Psoas muscle (tissue), 8 donors: Measurements from ENCODE around the gene BEST2. TPM values are rescaled to one million over a fixed set of nuclear protein-coding genes. Genes with fewer than 3 reads are reported as not detected.

Experiments used
- ATAC-seq, 4 donors: fragments of 200-7000 bp; cut with Tn5 transposase; one replicate each; pipeline ENCODE4 v1.9.1; 2020; ENCODE audit warnings: moderate library complexity in 3 of 4, mild to moderate bottlenecking in 2 of 4
- DNase-seq, 2 donors: peaks; one replicate each; pipeline ENCODE4 v3.0.0-alpha.2; 2020
- H3K27ac ChIP-seq: fragments of 200-600 bp; one replicate; pipeline ENCODE4 v1.8.0; 2022
- H3K27me3 ChIP-seq, 3 donors: fragments of 200-600 bp in 1 of 3; one replicate each; pipeline versions ENCODE4 v1.6.1 to v1.8.0; 2013 to 2022; ENCODE audit warnings: low read length in 2 of 3, mild to moderate bottlenecking in 2 of 3, moderate library complexity in 1 of 3; ENCODE audit not compliant: insufficient read depth in 3 of 3
- H3K36me3 ChIP-seq, 2 donors: fragments of 200-600 bp in 1 of 2; one replicate each; pipeline versions ENCODE4 v1.6.1 to v1.8.0; 2013 to 2022; ENCODE audit warnings: low read depth in 1 of 2, mild to moderate bottlenecking in 1 of 2, moderate library complexity in 1 of 2; ENCODE audit not compliant: insufficient read depth in 1 of 2
- H3K4me1 ChIP-seq: fragments of 200-600 bp; one replicate; pipeline ENCODE4 v1.8.0; 2022
- H3K4me3 ChIP-seq: fragments of 200-600 bp; one replicate; pipeline ENCODE4 v1.8.0; 2022; ENCODE audit warnings: mild to moderate bottlenecking
- H3K9me3 ChIP-seq: fragments of 200-600 bp; one replicate; pipeline ENCODE4 v1.8.0; 2022
- WGBS, 3 donors: extraction: QIAGEN DNeasy Blood & Tissue Kit; methylation state at CpG; one replicate each; pipeline versions ENCODE4 v1.1.6 to v1.1.7; 2013; 5-methylcytosine and 5-hydroxymethylcytosine counted together
- intact Hi-C, 2 donors: fragments of 100-400 bp; cut with DNase I; formaldehyde crosslinking; loops; one replicate each; pipeline versions ENCODE4 v1.11.0 to v1.14.2; 2022
- polyA plus RNA-seq, 3 donors: library from polyadenylated mRNA; stranded (reverse); fragments of 200-250 nt; gene quantifications; one replicate each; pipeline ENCODE4 v1.2.3, GENCODE V29; 2013
- total RNA-seq, 4 donors: library from RNA; stranded (reverse); fragmentation: NEBNext Ultra II Directional in 2 of 4; extraction: Animal tissue kit (Norgen Biotek cat#: 25700) in 2 of 4; gene quantifications; one replicate each; pipeline versions ENCODE4 v1.2.1 to v1.2.4, GENCODE V29; 2021 to 2023
- TF ChIP-seq, protein P1 (sequence below): fragments of 200-600 bp; IDR thresholded peaks from one replicate; pipeline ENCODE4 v1.8.0; 2022; ENCODE audit warnings: antibody characterized with exemption
- donor health status: healthy with polysubstance abuse.
- donor health status: DM: no; HTN: no; CAD: no; lungs with moderate emphysema.
- donor health status: Bipolar disorder and iron deficiency.
- donor health status: healthy.
- donor health status: DM: yes; HTN: yes; CAD: no.
- donor health status: DM: no; HTN: no; CAD: no.
- donor health status: DM: no; HTN: no; CAD: no.
- donor health status: DM: yes; HTN: yes; CAD: no.

BEST2 gene
- total and polyA plus RNA-seq, 7 donors, result 0.04 to 0.37 (median 0.08) TPM; not detected in 4

DNA sequence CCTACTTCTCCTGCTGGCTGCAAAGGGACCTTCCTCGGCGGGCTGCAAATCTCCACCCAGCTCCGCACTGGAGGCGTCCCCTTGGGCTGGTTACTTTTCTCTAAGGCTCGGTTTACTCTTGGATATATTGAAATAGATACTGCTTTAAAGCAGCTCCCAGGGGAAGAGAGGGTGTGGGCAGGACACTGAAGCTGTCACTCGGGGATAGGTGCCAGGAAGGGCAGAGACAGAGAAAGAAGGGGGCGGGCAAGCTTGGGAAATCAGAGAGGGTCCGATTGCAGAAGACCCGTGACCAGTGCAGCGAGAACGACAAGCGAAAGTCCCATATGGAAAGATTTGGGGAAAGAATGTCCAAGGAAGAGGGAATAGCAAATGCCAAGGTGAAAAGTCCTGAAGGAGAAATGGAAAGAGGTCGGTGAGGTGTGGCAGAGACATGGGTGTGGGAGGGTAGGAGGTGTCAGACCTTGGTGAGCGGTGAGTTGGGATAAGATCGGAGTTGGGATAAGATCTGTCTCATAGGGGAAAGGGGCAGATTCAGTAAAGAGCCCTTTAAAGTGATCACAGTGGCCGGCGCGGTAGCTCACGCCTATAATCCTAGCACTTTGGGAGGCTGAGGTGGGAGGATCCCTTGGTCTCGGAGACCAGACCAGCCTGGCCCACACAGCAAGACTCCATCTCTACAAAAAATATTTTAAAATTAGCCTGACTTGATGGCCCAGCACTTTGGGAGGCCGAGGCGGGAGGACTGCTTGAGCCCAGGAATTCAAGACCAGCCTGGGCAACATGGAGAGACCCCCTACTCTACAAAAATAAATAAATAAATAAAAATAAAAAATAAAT, 50.9 kb downstream of the BEST2 start:
- DNase-seq (peak; percentile 44 to 65), ATAC-seq (peak; percentile 36 to 49 (median 48))
- H3K27me3 ChIP-seq, result no peaks in the 10 kb centered on the region
- intact Hi-C loops, result loop anchor here in 1 of 2 donors (5.0 to 10.0 kb wide), 2 partner anchors 40 to 132 kb away; partner anchors contain the start of genes CALR and FARSA
- H3K9me3 ChIP-seq, result no peaks in the 10 kb centered on the region
- 38 to 39% (median 39%) methylated on average over 20 to 22 of the region's 22 CpGs for WGBS, 3 donors
- H3K36me3 ChIP-seq, result peaks cover 0 to 31% of the 10 kb centered on the region in 2 donors
- TF ChIP-seq, protein P1, sequence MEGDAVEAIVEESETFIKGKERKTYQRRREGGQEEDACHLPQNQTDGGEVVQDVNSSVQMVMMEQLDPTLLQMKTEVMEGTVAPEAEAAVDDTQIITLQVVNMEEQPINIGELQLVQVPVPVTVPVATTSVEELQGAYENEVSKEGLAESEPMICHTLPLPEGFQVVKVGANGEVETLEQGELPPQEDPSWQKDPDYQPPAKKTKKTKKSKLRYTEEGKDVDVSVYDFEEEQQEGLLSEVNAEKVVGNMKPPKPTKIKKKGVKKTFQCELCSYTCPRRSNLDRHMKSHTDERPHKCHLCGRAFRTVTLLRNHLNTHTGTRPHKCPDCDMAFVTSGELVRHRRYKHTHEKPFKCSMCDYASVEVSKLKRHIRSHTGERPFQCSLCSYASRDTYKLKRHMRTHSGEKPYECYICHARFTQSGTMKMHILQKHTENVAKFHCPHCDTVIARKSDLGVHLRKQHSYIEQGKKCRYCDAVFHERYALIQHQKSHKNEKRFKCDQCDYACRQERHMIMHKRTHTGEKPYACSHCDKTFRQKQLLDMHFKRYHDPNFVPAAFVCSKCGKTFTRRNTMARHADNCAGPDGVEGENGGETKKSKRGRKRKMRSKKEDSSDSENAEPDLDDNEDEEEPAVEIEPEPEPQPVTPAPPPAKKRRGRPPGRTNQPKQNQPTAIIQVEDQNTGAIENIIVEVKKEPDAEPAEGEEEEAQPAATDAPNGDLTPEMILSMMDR, result no peak
- H3K4me1 ChIP-seq, result peaks cover 27% of the 10 kb centered on the region
- peak overlapping the region; percentile 96 for H3K4me3 ChIP-seq
- H3K27ac ChIP-seq, result peak overlapping the region; percentile 82

DNA sequence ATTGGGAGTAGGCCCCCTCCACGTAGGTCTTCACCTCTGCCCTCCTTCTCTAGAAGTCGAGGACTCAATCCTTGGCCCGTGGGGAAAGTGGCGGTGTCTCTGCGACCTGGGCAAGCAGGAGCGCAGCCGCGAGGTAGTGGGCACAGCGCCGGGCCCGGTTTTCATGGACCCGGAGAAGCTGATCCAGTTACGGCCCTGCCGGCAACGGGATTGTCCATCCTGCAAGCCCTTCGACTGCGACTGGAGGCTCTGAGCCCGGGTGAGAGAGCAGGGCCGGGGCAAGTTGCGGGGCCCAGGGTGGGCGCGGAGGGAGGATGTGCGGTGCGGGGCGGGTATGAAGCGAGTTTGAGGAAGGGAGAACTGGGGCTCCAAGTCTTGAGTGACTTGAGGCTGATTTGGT, 52.5 kb downstream of the BEST2 start:
- intact Hi-C loops, result loop anchor here in 1 of 2 donors (5.0 to 10.0 kb wide), 2 partner anchors 42 to 131 kb away; partner anchors contain the start of genes CALR and FARSA
- peaks cover 27% of the 10 kb centered on the region for H3K4me1 ChIP-seq

DNA sequence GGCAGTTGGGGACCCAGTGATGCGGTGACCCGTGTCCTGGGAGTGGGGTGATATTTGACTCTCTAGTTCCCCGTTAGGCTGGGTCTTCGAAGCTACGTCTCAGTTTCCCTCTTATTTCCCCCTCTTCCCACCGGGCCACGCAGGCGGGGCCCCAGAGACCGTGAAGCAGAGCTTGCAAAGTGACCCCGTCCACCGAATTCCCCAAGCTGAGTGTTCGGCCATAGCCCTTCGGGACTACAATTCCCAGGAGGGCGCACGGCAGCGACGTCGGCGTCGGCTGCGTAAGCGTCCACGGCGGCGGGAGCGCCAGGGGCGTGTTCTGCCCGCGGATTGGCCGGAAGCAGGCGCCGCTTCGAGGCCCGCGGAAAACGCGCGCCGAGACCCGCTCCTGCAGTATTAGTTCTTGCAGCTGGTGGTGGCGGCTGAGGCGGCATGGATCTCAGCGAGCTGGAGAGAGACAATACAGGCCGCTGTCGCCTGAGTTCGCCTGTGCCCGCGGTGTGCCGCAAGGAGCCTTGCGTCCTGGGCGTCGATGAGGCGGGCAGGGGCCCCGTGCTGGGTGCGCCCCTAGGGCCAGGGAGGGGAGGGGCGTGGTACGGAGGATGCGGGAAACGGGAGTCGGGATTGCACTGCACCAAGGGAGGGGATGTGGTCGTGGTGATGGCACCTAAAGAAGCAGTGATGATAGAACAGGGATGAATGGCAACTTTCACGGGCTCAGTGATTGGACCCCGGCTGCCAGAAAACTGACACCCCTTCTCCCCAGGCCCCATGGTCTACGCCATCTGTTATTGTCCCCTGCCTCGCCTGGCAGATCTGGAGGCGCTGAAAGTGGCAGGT, 54.9 kb downstream of the BEST2 start, which contains the start of gene RNASEH2A:
Gene RNASEH2A, plus strand, starts transcription at position 343 of the 840 bp plus-strand sequence. Its CDS starts 90 bp downstream, at position 433.
- Histone ChIP-seq H3K4me1 (peaks cover 20% of the 10 kb centered on the region), H3K27me3 (no peaks in the 10 kb centered on the region), H3K27ac (peak within 1 kb of the TSS; percentile 65), H3K36me3 (peaks cover 0 to 3% of the 10 kb centered on the region in 2 donors), H3K4me3 (peak within 1 kb of the TSS; percentile 81), H3K9me3 (no peaks in the 10 kb centered on the region)
- peak; percentile 85 to 92 (median 86) for ATAC-seq
- intact Hi-C loops, result loop anchor here in 1 of 2 donors (5.0 to 10.0 kb wide), 2 partner anchors 36 to 128 kb away; partner anchors contain the start of genes CALR and FARSA
- DNase-seq, result peak; percentile 91 to 95
- TF ChIP-seq, protein P1, result no peak
- WGBS, 3 donors, result 3 to 4% (median 3%) methylated on average over 62 to 66 of the region's 66 CpGs

More for the DNA sequence above, 52.5 kb downstream of the BEST2 start:
- H3K27me3 ChIP-seq, result no peaks in the 10 kb centered on the region
- ATAC-seq (no peak), DNase-seq (no peak)
- TF ChIP-seq, protein P1, result no peak
- WGBS, 3 donors, result 91 to 93% (median 92%) methylated on average over 26 of the region's 26 CpGs
- H3K27ac ChIP-seq, result no peak overlapping the region
- no peaks in the 10 kb centered on the region for H3K9me3 ChIP-seq
- no peak overlapping the region for H3K4me3 ChIP-seq
- peaks cover 0 to 16% of the 10 kb centered on the region in 2 donors for H3K36me3 ChIP-seq

Other genes starting within 250 kb of the BEST2 start
- 1 to 10 TPM; 3.5 to 6.2 (median 5.4) TPM for gene ZNF564, start 200.3 kb upstream of the BEST2 start, total RNA-seq
- 1 to 10 TPM; 3.2 to 6.0 (median 4.6) TPM for gene ZNF564, start 200.3 kb upstream of the BEST2 start, polyA plus RNA-seq
- gene ZNF490, start 141.0 kb upstream of the BEST2 start, total RNA-seq, result 1 to 10 TPM; 1.6 to 4.9 (median 2.9) TPM
- 1 to 10 TPM in 1 of 3 donors, under 1 TPM in 2; 0.17 to 1.8 (median 0.27) TPM for gene ZNF490, start 141.0 kb upstream of the BEST2 start, polyA plus RNA-seq
- gene ZNF791, start 140.9 kb upstream of the BEST2 start, total RNA-seq, result 10 to 100 TPM in 2 of 4 donors, 1 to 10 TPM in 2; 8.7 to 18.9 (median 10.9) TPM
- gene ZNF791, start 140.9 kb upstream of the BEST2 start, polyA plus RNA-seq, result 1 to 10 TPM; 4.1 to 8.8 (median 4.3) TPM
- 10 to 100 TPM; 14.6 to 20.5 (median 16.2) TPM for gene MAN2B1, start 85.0 kb upstream of the BEST2 start, total RNA-seq
- gene MAN2B1, start 85.0 kb upstream of the BEST2 start, polyA plus RNA-seq, result 10 to 100 TPM in 2 of 3 donors, 1 to 10 TPM in 1; 9.6 to 17.8 (median 14.1) TPM
- gene WDR83, start 85.0 kb upstream of the BEST2 start, total RNA-seq, result 1 to 10 TPM; 1.8 to 5.8 (median 3.7) TPM
- gene WDR83, start 85.0 kb upstream of the BEST2 start, polyA plus RNA-seq, result 1 to 10 TPM; 3.8 to 9.1 (median 5.8) TPM
- gene DHPS, start 69.9 kb upstream of the BEST2 start, total RNA-seq, result 10 to 100 TPM; 75.6 to 86.7 (median 82.9) TPM
- 10 to 100 TPM; 70.0 to 84.2 (median 83.8) TPM for gene DHPS, start 69.9 kb upstream of the BEST2 start, polyA plus RNA-seq
- not detected for gene GNG14, start 63.8 kb upstream of the BEST2 start, total RNA-seq
- not detected for gene GNG14, start 63.8 kb upstream of the BEST2 start, polyA plus RNA-seq
- 1 to 10 TPM; 1.2 to 2.2 (median 1.6) TPM for gene FBXW9, start 55.2 kb upstream of the BEST2 start, total RNA-seq
- gene FBXW9, start 55.2 kb upstream of the BEST2 start, polyA plus RNA-seq, result 1 to 10 TPM; 4.1 to 9.2 (median 4.4) TPM
- 10 to 100 TPM; 29.0 to 48.1 (median 37.3) TPM for gene TNPO2, start 27.9 kb upstream of the BEST2 start, total RNA-seq
- 10 to 100 TPM; 17.4 to 31.2 (median 28.6) TPM for gene TNPO2, start 27.9 kb upstream of the BEST2 start, polyA plus RNA-seq
- gene TRIR, start 17.1 kb upstream of the BEST2 start, total RNA-seq, result 100 to 1,000 TPM in 3 of 4 donors, 10 to 100 TPM in 1; 78.6 to 124 (median 108) TPM
- 100 to 1,000 TPM; 183 to 309 (median 187) TPM for gene TRIR, start 17.1 kb upstream of the BEST2 start, polyA plus RNA-seq
- gene GET3, start 14.3 kb upstream of the BEST2 start, total RNA-seq, result 10 to 100 TPM; 43.0 to 52.8 (median 51.0) TPM
- gene GET3, start 14.3 kb upstream of the BEST2 start, polyA plus RNA-seq, result 100 to 1,000 TPM in 1 of 3 donors, 10 to 100 TPM in 2; 75.6 to 135 (median 98.5) TPM
- gene HOOK2, start 23.8 kb downstream of the BEST2 start, total RNA-seq, result 10 to 100 TPM; 20.3 to 33.0 (median 23.8) TPM
- 10 to 100 TPM; 11.3 to 21.7 (median 19.0) TPM for gene HOOK2, start 23.8 kb downstream of the BEST2 start, polyA plus RNA-seq
- gene JUNB, start 39.7 kb downstream of the BEST2 start, total RNA-seq, result 100 to 1,000 TPM in 2 of 4 donors, 10 to 100 TPM in 2; 29.2 to 217 (median 73.6) TPM
- gene JUNB, start 39.7 kb downstream of the BEST2 start, polyA plus RNA-seq, result 100 to 1,000 TPM in 1 of 3 donors, 10 to 100 TPM in 2; 25.1 to 145 (median 31.9) TPM
- gene PRDX2, start 50.0 kb downstream of the BEST2 start, total RNA-seq, result 100 to 1,000 TPM; 273 to 419 (median 370) TPM
- gene PRDX2, start 50.0 kb downstream of the BEST2 start, polyA plus RNA-seq, result 100 to 1,000 TPM; 329 to 535 (median 396) TPM
- gene THSD8, start 50.3 kb downstream of the BEST2 start, total RNA-seq, result 1 to 10 TPM in 3 of 4 donors, under 1 TPM in 1; 0.92 to 3.2 (median 2.0) TPM
- 1 to 10 TPM; 1.9 to 2.5 (median 2.0) TPM for gene THSD8, start 50.3 kb downstream of the BEST2 start, polyA plus RNA-seq
- gene RNASEH2A, start 54.8 kb downstream of the BEST2 start, total RNA-seq, result 1 to 10 TPM; 2.4 to 5.0 (median 3.0) TPM
- 1 to 10 TPM; 3.6 to 9.0 (median 8.6) TPM for gene RNASEH2A, start 54.8 kb downstream of the BEST2 start, polyA plus RNA-seq
- not detected for gene RTBDN, start 82.8 kb downstream of the BEST2 start, total RNA-seq
- under 1 TPM in 1 of 3 donors, not detected in 2; 0.05 TPM for gene RTBDN, start 82.8 kb downstream of the BEST2 start, polyA plus RNA-seq
- gene MAST1, start 86.7 kb downstream of the BEST2 start, total RNA-seq, result not detected
- under 1 TPM; 0.09 to 0.13 (median 0.10) TPM for gene MAST1, start 86.7 kb downstream of the BEST2 start, polyA plus RNA-seq
- 10 to 100 TPM in 2 of 4 donors, 1 to 10 TPM in 2; 5.5 to 23.0 (median 13.1) TPM for gene DNASE2, start 129.7 kb downstream of the BEST2 start, total RNA-seq
- gene DNASE2, start 129.7 kb downstream of the BEST2 start, polyA plus RNA-seq, result 10 to 100 TPM in 1 of 3 donors, 1 to 10 TPM in 2; 5.9 to 14.8 (median 7.5) TPM
- gene KLF1, start 135.4 kb downstream of the BEST2 start, total RNA-seq, result under 1 TPM in 2 of 4 donors, not detected in 2; 0.34 to 0.37 TPM
- under 1 TPM in 1 of 3 donors, not detected in 2; 0.18 TPM for gene KLF1, start 135.4 kb downstream of the BEST2 start, polyA plus RNA-seq
- gene GCDH, start 139.4 kb downstream of the BEST2 start, total RNA-seq, result 10 to 100 TPM; 18.9 to 45.2 (median 31.2) TPM
- 10 to 100 TPM; 21.1 to 28.8 (median 21.9) TPM for gene GCDH, start 139.4 kb downstream of the BEST2 start, polyA plus RNA-seq
- gene SYCE2, start 167.5 kb downstream of the BEST2 start, total RNA-seq, result not detected
- gene SYCE2, start 167.5 kb downstream of the BEST2 start, polyA plus RNA-seq, result under 1 TPM in 1 of 3 donors, not detected in 2; 0.05 TPM
- gene FARSA, start 181.9 kb downstream of the BEST2 start, total RNA-seq, result 10 to 100 TPM; 45.9 to 65.1 (median 59.1) TPM
- gene FARSA, start 181.9 kb downstream of the BEST2 start, polyA plus RNA-seq, result 100 to 1,000 TPM in 1 of 3 donors, 10 to 100 TPM in 2; 61.6 to 161 (median 93.3) TPM
- 100 to 1,000 TPM; 124 to 219 (median 175) TPM for gene CALR, start 186.8 kb downstream of the BEST2 start, total RNA-seq
- 100 to 1,000 TPM; 134 to 273 (median 146) TPM for gene CALR, start 186.8 kb downstream of the BEST2 start, polyA plus RNA-seq
- 100 to 1,000 TPM; 424 to 704 (median 500) TPM for gene RAD23A, start 194.1 kb downstream of the BEST2 start, total RNA-seq
- gene RAD23A, start 194.1 kb downstream of the BEST2 start, polyA plus RNA-seq, result 100 to 1,000 TPM; 403 to 801 (median 728) TPM
- gene GADD45GIP1, start 205.4 kb downstream of the BEST2 start, total RNA-seq, result 10 to 100 TPM; 22.4 to 35.6 (median 29.3) TPM
- 100 to 1,000 TPM in 1 of 3 donors, 10 to 100 TPM in 2; 50.6 to 119 (median 62.5) TPM for gene GADD45GIP1, start 205.4 kb downstream of the BEST2 start, polyA plus RNA-seq
- gene DAND5, start 217.8 kb downstream of the BEST2 start, total RNA-seq, result under 1 TPM in 1 of 4 donors, not detected in 3; 0.26 TPM
- not detected for gene DAND5, start 217.8 kb downstream of the BEST2 start, polyA plus RNA-seq
- 100 to 1,000 TPM; 220 to 347 (median 268) TPM for gene NFIX, start 243.7 kb downstream of the BEST2 start, total RNA-seq
- gene NFIX, start 243.7 kb downstream of the BEST2 start, polyA plus RNA-seq, result 100 to 1,000 TPM in 1 of 3 donors, 10 to 100 TPM in 2; 22.2 to 158 (median 43.8) TPM